ENCODE data around the gene BMP7.

BMP7 gene

DNA sequence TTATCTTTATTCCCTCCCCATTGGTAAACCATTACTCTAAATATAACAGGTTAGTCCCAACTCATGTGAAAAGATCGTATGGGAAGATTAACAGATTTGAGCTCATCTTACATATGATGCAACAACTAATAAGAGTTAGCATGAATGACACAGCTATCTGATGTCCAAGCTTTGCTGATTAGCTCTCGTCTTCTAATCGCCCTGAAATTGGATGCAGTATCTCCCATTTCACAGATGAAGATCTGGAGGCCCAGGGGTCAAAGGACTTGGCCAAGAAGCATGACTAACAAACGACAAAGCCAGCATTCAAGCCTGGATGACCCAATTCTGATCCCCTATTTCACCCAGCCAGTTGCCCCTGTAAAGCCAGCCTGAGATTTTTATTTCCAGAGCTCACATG lies 8.4 kb upstream of the BMP7 start:
- TF ChIP-seq, protein P1, sequence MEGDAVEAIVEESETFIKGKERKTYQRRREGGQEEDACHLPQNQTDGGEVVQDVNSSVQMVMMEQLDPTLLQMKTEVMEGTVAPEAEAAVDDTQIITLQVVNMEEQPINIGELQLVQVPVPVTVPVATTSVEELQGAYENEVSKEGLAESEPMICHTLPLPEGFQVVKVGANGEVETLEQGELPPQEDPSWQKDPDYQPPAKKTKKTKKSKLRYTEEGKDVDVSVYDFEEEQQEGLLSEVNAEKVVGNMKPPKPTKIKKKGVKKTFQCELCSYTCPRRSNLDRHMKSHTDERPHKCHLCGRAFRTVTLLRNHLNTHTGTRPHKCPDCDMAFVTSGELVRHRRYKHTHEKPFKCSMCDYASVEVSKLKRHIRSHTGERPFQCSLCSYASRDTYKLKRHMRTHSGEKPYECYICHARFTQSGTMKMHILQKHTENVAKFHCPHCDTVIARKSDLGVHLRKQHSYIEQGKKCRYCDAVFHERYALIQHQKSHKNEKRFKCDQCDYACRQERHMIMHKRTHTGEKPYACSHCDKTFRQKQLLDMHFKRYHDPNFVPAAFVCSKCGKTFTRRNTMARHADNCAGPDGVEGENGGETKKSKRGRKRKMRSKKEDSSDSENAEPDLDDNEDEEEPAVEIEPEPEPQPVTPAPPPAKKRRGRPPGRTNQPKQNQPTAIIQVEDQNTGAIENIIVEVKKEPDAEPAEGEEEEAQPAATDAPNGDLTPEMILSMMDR (conservative IDR thresholded peaks at IDR 0.05; ENCODE audit: low read length) = no peak
- no peak overlapping the region for H3K4me3 ChIP-seq (ENCODE audit: low read length)
- no peak for DNase-seq (ENCODE audit: low read depth)

GRCh38 chr20:57274299-57274698 lies 7.9 kb upstream of the BMP7 start:
- TF ChIP-seq, protein P1 (conservative IDR thresholded peaks at IDR 0.05; ENCODE audit: low read length) = no peak
- no peak for DNase-seq (ENCODE audit: low read depth)
- H3K4me3 ChIP-seq (ENCODE audit: low read length) = no peak overlapping the region

GRCh38 chr20:57272883-57273535 lies 6.6 kb upstream of the BMP7 start:
- H3K4me3 ChIP-seq (ENCODE audit: low read length) = no peak overlapping the region
- no peak for DNase-seq (ENCODE audit: low read depth)
- TF ChIP-seq, protein P1 (conservative IDR thresholded peaks at IDR 0.05; ENCODE audit: low read length) = no peak

DNA sequence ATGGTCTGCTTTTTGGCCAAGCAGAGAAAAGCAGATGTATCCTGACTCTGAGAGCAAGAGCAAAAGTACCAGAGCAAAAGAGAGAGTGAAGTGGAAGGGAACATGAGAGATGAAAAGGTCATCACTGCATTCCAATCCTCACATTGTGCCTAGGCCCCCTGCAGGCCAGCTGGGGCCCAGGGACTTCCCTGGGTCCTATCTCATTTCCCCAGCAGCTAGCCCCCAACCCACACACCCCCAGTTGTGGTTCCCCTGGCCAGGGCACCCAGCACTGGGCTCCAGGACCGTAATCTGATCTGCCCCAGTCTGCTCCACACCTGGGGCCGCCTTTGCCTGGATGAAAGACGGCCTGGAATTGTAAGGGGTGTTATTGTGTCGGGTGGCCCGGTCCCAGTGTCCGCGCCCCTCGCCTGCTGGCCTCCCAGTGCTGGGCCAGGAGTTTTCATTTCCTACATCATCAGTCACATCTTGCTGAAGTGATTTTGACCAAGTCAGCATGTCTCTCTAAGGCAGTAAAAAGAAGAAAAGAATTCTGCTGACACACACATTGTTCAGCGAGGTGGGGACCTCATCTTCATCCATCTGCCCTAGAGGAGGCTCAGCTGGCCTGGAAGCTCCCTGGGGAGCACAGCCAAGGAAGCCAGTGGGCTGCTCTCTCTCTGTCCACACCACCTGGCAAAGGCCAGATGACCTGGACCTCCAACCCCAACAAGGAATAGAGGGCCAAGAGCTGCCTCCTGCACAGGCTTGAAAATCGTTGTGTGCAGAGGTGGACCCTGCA lies 4.0 kb upstream of the BMP7 start:
- H3K4me3 ChIP-seq (ENCODE audit: low read length) = no peak overlapping the region
- TF ChIP-seq, protein P1 (conservative IDR thresholded peaks at IDR 0.05; ENCODE audit: low read length) = no peak
- no peak for DNase-seq (ENCODE audit: low read depth)

DNA sequence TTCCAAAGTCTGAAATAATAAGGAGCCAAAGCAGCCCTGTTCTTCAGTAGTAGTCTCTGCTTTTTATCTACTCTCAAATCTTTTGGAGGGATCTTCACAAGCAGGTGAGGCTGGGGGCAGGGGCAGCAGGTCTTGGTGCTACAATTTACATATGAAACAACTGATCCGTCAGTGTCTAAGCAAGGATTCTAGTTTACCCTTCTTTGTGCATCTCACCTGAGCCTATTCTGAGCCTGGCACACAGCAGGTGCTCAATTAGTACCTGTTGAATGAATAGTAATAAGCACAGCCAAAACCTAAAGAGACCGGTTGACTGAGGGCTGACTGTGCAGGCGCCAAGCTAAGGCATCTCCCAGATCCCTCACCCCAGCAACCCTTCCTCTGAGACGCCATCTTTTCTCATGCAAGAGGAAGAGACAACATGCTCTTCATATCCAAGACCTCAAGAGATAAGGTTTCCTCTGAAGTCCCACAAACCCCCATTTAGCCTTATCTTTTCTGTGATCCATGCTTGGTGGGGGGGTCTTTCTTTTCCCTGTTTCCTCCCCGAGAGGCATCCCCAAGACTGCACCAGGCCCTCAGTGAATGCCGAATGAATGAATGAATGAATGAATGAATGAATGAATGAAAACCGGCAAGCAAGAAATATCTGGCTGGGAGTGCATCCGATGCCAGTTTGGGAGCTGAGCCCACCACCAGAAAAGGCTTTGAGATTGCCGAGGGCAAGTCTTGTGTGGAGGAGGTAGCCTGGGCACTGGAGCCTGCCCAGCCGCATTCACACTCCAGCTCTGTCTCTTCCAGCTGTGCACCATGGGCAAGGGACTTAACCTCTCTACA lies 2.9 kb upstream of the BMP7 start:
- TF ChIP-seq, protein P1 (conservative IDR thresholded peaks at IDR 0.05; ENCODE audit: low read length) = no peak

DNA sequence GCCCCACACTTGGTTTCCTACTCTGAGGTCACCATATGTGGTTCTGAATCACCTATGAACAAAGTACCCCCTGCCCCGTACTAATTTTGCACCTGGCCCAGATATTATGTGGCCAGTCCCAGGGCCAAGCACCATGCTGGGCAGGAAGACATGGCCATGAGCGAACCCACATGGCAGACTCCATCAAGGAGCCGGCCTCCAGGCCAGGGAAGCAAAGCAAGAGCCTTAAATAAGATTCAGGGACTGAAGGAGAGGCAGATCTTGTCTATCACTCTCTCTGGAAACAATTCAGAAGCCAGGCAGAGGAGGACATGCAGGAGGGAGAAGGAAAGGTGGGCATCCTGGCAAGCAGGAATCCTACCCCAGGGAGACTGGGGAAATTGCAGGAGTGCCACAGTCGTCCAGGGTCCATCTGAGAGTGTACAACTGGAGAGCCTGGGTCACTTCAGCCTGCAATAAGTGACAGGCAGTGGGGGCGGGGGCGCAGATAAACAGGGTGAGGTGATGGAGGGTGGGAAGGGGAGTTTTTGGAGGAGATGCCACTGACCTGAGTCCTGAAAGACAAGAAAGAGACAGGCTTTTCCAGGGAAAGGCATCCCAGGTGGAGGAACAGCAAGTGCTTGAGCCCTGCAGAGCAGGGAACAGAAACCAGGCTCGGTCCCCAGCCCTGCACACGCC lies 2.1 kb upstream of the BMP7 start:
- no peak for DNase-seq (ENCODE audit: low read depth)
- H3K4me3 ChIP-seq (ENCODE audit: low read length) = no peak overlapping the region
- TF ChIP-seq, protein P1 (conservative IDR thresholded peaks at IDR 0.05; ENCODE audit: low read length) = no peak

More for the DNA sequence above, 2.9 kb upstream of the BMP7 start:
- no peak overlapping the region for H3K4me3 ChIP-seq (ENCODE audit: low read length)
- DNase-seq (ENCODE audit: low read depth) = no peak

All from AG10803 (cell line).